GM18511 (cell line): ENCODE data around the gene SFXN5.
"Not testable (repeated sequence)": the region's sequence is repeated elsewhere in the genome, so short reads cannot be mapped to it uniquely, and the experiment has no call there.

Experiments
- ATAC-seq: cut with Tn5 transposase; IDR thresholded peaks from one replicate; pipeline ENCODE4 v1.9.1; 2021; ENCODE audit warnings: mild to moderate bottlenecking, moderate library complexity; ENCODE audit not compliant: unreplicated experiment

SFXN5 gene

DNA sequence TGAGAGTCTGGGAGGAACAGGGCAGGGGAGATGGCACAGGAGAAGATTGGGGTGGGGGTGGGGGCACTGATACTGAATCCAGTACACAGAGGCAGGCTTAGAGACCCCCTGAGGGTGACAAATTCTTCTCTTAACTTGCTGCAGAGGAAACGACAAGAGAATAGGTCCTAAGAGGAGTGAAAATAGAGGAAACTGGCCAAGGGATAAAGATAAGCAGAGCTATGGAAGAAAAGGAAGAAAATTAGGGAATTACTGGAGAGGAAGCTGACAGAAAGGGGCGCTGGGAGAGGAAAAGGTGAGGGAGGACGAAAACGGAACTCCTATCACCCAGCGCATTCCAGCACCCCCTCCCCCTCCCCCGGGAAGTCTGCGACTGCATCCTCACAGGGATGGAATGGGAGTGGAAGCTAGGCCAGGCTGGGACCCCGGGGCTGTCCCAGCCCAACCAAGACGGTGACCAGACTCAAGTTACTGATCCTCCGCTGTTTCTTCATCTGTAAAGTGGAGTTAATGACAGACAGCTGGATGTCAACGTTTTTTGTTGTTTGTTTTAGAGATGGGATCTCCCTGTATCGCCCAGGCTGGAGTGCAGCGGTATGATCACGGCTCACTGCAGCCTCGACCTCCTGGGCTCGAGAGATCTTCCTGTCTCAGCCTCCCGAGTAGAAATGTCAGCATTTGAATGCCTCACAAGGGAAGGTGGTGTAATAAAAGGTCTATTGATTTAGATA, 156.8 kb downstream of the SFXN5 start:
- no peak for ATAC-seq

DNA sequence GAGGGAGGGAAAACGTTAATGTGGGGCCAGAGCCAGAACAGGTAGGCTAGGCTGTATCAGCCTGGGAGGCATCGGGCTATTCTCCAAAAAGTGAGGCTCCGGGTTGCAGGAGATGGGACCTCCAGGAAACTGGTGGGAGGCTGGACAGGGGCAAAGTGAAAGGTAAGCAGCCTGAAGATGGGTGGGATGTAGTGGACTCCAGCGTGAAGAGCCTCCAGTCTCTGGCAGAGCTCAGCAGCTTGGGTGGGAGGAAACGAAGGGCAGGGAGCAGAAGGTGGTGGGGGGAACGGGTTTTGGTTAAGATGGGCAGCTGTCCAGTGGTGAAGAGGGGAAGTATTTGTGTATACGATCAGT, 157.3 kb downstream of the SFXN5 start:
- no peak for ATAC-seq

DNA sequence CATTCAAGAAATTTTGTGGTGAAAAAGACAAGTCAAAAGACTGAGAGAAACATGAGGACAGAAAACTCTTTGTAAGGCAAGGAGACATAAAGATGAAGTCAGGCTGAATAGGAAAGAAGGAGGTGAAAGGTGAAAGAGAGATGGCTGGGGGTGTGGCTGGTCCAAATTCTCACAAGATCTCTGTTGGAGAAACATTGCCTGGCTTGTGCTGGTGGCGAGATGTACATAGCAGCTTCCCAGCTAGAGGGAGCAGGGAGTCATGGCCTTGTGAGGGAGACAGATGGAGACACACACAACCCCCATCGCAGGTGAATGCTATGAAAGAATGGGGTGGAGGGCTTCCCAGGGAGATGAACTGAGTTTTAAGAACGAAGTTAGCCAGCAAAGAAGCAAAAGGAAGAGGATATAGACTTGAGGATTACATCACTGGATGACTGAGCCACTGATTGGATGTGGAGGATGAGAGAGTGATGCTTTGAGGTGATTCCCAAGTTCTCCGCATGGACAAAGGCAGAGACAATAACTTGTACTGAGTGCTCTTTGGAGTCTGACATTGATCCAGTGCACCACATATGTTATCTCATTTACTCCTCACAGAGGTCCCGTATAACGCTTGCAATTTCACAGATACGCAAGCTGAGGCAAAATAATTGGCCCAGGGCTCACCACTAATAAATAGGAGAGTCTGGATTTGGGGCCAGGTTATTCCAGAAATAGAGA, 157.9 kb downstream of the SFXN5 start:
- ATAC-seq: no peak

DNA sequence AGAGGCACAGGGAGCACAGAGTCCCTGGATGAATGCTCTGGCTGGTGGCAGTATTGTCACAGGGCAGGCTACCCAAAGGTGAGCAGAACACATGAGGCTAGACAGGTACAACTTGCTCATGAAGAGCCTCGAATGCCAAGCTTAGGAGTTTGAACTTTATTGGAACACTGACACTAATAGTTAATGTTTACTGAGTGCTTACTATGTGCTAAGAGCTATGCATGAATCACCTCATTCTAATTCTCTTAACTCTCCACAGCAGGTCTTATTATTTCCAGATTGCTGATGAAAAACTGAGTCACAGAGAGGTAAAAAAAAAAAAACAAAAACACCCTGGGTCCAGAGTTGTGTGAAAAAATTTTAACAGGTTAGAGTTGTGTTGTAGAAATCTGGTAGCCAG, 160.3 kb downstream of the SFXN5 start:
- ATAC-seq: no peak

DNA sequence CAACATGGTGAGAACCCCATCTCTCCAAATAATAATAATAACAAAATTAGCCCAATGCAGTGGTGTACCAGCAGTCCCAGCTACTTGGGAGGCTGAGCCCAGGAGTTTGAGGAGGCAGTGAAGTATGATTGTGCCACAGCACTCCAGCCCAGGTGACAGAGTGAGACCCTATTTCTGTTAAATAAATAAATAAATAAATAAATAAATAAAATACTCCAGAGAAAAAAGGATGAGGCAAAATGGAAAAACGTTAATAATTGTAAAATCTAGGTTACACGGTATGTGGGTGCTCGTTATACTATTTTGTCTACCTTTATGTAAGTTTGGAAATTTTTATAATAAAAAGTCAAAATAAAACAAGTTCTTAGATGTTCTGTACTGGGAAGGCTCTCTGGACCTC, 162.8 kb downstream of the SFXN5 start:
- ATAC-seq: no peak

DNA sequence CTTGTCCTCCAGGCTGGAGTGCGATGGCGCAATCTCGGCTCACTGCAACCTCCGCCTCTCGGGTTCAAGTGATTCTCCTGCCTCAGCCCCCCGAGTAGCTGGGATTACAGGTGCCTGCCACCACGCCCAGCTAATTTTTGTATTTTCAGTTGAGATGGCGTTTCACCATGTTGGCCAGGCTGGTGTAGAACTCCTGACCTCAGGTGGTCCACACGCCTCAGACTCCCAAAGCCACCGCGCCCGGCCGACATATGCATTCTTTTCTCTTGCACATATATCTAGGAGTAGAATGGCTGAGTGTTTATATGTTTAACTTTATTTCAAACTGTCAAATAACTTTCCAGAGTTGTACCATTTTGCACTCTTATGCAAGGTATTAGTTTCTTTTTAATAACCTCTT, 164.1 kb downstream of the SFXN5 start:
- not testable (repeated sequence) for ATAC-seq

DNA sequence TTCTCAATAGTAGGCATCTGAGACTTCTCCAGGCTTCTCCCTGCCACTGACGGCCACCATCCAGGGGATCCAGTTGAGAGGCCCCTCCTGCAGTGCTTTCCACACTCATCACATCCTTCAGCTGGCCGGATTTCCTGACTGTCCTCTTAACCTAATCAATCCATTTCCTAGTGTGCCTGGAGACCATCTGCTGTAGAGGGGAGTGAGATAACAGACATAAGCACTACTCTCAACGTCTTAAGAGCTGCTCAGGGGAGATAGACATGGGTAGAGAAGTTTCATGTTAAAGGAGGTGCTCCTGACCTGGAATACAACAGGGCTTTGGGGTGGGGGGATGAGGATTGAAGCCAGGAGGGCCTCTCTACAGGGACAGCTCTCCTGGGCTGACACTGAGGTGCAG, 170.1 kb downstream of the SFXN5 start:
- no peak for ATAC-seq

DNA sequence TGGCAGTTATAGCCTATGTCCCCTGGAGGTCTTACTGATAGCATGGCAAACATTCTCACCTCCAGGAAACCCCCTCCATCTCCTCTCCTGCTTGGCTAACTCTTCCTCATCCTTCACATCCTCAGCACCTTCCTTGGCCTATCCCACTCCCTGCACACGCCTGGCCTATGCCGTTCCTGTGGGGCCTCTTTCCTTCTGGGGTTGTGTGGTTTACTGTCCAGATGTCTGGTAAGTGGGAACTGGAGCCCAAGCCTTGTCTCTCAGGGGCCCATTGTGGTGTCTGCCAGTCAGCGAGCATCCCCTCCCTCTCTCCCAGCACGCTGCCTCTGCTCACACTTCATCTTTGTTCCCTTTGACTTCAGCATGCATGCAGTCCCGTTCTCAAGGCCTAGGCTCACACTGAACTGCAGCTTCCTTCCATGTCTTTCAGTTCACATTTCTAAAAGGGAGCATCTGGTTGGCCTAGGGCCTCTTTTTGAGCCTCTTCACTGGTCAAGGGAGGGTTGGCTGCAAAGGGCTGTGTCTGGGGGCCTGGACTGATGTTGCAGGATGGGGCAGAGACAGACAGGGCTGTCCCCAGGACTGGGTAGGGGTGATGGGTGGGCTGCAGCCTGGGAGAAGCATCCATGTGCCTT, 171.2 kb downstream of the SFXN5 start:
- ATAC-seq: no peak

DNA sequence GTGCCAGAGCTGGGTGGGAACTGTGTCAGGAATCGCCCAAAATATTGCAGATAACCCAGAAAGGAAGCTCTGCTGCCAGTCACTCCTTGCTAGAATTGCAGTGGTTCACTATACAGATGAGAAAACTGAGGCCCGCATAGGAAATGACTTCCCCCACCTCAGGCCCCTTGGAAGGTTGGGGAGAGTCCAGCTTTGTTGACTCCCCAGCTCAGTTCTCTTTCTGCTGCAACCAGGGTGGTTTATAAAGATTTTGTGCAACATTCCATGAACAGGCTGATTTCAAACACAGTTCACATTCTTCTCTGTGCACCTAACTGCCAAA, 173.0 kb downstream of the SFXN5 start:
- ATAC-seq: no peak

DNA sequence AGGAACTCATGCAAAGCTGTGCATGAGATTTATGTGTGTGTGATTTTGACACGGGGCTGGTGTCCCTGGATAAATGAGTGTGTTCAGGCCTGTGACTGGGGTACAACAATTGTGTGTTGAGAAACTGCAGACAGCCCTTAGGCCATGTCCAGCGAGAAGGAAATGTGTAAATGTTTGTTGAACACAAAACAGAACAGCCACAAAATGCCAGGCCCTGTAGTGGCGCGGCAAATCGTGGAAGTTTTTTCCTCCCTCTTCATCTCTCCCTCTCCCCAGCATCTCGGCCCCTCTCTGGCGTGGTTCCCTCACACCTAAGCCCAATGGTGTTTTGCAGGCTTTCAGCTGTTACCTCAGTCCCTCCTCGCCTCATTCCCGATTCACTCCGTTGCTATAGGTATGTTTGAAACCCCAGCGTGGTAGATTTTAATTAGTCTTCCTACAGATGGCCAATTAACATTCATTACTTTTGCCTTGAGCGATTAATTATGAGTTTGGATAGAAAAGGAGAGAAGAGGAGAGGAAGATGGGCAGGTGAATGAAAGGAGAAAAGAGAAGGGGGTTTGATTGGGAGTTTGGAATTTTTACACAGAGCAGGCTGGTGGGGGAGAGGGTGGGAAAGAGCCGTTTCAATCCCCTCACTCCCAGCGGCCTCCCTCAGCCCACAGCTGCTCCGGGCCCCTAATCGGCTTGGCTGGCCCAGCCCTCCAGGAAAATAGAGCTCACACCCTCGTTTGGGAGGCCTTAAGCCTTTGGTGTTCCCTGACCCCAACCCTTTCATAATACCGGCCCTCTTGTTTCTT, 173.5 kb downstream of the SFXN5 start:
- ATAC-seq: no peak

DNA sequence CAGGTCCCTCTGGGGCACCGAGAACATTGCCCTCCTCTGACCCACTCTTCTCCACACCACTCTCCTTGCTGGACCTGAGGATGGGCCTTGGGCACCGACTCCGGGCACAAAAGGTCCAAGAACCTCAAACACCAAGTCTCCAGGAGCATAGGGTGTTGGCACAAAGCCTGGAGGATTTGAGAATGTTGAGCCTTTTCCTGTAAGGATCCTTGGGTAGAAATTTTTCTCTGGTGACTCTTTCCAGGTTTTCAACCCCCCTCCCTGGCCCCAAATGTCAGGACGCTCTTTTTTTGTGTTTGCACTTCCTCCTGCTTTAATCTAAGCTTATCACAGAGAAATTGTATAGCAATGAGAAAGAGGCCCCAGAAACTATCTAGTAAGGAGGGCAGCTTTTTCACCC, 175.1 kb downstream of the SFXN5 start:
- ATAC-seq: no peak

DNA sequence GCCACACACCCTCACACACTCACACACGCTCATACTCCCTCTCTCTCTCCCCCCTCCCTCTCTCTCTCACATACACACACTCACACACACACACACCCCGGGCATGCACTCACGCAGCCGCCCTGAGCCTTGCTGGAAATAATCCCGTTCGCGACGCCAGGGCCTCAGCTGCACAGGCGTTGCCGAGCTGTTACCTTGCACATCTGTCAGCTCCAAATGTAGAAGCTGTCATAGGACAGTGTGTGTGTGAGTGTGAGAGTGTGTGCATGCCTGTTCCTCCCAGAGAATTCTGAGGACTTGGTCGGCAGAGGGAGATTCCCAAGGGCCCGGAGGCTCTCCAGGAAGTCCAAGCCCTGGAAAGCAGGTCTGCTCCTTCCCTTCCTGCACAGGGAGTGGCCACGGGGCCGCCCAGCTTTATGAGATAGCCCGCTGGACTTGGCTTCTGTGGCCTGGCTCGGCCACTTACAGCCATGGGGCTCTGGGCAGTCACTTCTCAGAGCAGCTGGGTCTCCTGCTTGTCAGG, 175.7 kb downstream of the SFXN5 start:
- ATAC-seq: no peak

DNA sequence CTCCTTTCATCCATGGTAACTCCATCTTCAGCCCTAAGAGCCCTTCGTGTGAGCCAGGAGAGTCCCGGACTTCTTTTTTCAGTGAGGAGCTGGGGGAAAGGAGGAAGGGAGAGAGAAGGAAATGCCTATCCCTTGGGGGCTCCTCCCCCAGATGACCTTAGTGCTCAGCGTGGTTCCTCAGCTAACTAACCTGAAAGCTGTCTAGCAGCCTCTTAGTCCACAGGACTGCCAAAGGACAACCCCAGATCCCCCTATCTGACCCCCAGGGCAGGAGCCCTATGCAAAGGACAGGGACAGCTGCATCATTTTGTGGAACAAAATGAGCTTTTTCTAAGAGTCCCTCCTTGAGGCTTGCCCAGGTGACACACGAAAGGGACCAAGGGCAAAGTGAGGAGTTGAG, 176.4 kb downstream of the SFXN5 start:
- no peak for ATAC-seq

DNA sequence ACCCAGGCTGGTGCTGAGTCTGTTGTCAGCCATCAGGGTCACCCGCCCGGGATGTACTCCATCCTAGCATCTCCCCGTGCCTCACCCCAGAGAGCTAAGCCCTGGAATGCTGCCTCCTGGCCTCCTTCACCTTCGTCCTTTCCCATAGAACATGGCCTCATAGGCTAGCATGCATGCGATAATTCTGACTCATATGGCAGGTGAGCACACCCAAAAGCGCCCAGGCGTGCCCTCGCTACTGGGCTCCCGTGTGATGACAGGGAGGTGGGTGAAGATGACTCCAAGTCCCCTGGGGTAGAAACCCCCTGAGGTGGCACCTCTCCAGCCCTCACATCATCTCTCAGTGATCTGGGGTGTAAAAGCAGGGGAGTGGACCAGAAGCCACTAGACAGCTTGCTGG, 177.0 kb downstream of the SFXN5 start:
- no peak for ATAC-seq

DNA sequence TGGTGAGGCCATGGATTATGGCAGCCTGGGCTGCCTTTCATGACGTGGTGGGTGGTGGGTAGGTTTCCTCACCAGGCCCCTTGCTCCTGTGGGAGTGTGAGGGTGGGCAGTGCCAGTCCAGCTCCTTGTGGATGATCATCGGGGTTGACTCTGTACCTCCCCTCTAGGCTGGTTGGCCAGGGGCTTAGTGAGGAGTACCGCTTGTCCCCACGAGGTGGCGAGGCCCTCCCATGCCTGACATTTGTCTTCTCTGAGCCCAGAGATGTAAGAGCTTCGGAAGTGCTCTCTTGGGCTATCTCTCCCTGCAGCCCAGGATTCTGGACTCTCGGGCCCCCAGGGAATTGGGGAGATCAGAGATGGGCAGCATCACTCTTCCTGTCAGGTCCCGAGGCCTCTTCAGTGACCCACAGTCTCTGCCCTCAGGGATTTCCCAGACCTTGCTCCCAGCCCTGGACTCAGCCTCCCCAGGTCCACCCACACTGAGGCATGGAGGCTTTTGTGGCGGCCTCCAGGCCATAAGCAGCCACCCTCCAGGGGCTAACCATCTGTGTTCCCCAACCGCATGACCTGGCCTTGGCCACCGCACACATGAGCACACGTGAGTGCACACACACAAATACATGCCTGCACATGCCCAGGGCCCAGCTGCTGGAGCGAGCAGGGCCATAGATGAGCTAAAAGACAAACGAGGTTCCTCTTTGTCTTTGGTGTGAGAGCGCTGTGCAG, 177.8 kb downstream of the SFXN5 start:
- peak; percentile 76 for ATAC-seq

DNA sequence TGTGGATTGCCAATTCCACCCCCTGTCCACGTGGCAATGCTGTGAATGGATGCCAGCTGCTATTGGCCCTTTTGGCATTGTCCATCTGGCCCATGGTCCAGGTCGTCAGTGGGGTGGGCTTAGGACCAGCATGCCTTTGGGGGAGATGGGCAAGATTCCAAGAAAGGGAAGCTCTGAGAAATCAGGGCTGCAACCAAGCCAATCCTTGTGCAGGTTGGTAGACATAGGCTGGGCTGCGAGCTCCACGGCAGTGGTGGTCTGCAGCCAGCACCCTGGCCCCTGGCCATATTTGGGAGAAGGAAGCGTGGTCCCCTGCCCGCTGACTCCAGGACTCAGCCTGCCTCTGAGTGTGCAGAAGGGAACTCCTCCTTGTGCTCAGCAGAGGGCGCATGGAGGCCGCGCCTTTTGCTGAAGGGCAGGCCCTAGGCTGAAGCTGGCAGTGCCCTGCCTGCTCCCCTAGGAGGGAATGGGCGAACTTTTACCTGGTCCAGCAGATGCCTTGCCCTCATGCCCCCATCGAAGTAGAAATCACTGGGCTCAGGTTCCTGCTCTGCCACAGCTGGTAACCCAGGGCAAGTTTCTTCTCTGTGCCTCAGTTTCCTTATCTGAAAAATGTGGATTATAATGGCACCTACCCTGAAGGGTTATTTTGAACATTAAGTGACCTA, 178.9 kb downstream of the SFXN5 start:
- peak; percentile 55 for ATAC-seq
